MM.1S (cell line): ENCODE results near the gene KLHDC7A.

Experiments used
- CTCF ChIP-seq: fragments of 300-600 bp; sonication (generic); IDR thresholded peaks from 2 replicates; pipeline ENCODE4 v1.5.1; 2016; ENCODE audit warnings: antibody characterized with exemption, low read length, mixed read lengths
- EZH2 ChIP-seq: fragments of 300-600 bp; sonication (generic); optimal IDR thresholded peaks from 2 replicates; pipeline ENCODE3; 2017; ENCODE audit warnings: low read depth, mild to moderate bottlenecking, antibody characterized with exemption, low read length, mixed read lengths

GRCh38 chr1:18444563-18444962 is 36.2 kb upstream of the KLHDC7A start:
- TF ChIP-seq EZH2 (no peak), CTCF (no peak)
